Right atrium auricular region (tissue), 2 donors: ENCODE results near the gene TSPAN4. TPM values are rescaled to one million over a fixed set of nuclear protein-coding genes. Genes with fewer than 3 reads are reported as not detected.
A peak's percentile ranks its signal among the peaks of the same experiment; 100 is the strongest.

ENCODE experiments used
- DNase-seq: peaks from one replicate; pipeline ENCODE4 v3.0.0-alpha.2; 2019; ENCODE audit warnings: low spot score
- H3K27ac ChIP-seq, 2 donors: fragments of 200-600 bp; sonication (generic); 1 replicate in 1 of 2; 2 replicates in 1 of 2; pipeline ENCODE4 v1.5.1; 2016 to 2019
- H3K27me3 ChIP-seq, 2 donors: fragments of 200-600 bp; sonication (generic); one replicate each; pipeline versions ENCODE4 v1.5.1 to v1.6.0; 2017 to 2019
- H3K36me3 ChIP-seq: fragments of 200-600 bp; sonication (generic); one replicate; pipeline ENCODE4 v1.5.1; 2016
- H3K4me1 ChIP-seq, 2 donors: fragments of 200-600 bp; sonication (generic); one replicate each; pipeline versions ENCODE4 v1.5.1 to v1.6.0; 2017 to 2019
- H3K4me3 ChIP-seq, 2 donors: fragments of 200-600 bp; sonication (generic); 1 replicate in 1 of 2; 2 replicates in 1 of 2; pipeline ENCODE4 v1.5.1; 2017 to 2019; ENCODE audit warnings: mild to moderate bottlenecking in 1 of 2, moderate library complexity in 1 of 2
- H3K9me3 ChIP-seq, 2 donors: fragments of 200-600 bp; sonication (generic); one replicate each; pipeline ENCODE4 v1.5.1; 2019
- CTCF ChIP-seq, 2 donors: fragments of 200-600 bp; sonication (generic); IDR thresholded peaks; one replicate each; pipeline ENCODE4 v1.5.1; 2019; ENCODE audit warnings: antibody characterized with exemption in 2 of 2
- total RNA-seq, 2 donors: library from RNA; depleted of rRNA; stranded (reverse); fragments of >200 nt; gene quantifications; one replicate each; pipeline ENCODE4 v1.1.0, GENCODE V29; 2016

Gene TSPAN4
- total RNA-seq, 2 donors from 2014 or later = 37.2 to 81.0 TPM

GRCh38 chr11:828506-829175 is 14.0 kb upstream of the TSPAN4 start:
- H3K27me3 ChIP-seq = no peaks in the 10 kb centered on the region
- peak overlapping the region; percentile 45 to 75 for H3K27ac ChIP-seq
- no peak for DNase-seq
- H3K4me3 ChIP-seq = peak overlapping the region in 1 of 2 donors; percentile 53
- peaks cover 0 to 77% of the 10 kb centered on the region in 2 donors for H3K4me1 ChIP-seq
- no peaks in the 10 kb centered on the region for H3K9me3 ChIP-seq
- TF ChIP-seq CTCF (IDR thresholded peaks at IDR 0.05) = no peak
- H3K36me3 ChIP-seq = peaks cover 17% of the 10 kb centered on the region

GRCh38 chr11:829176-829846 is 13.3 kb upstream of the TSPAN4 start:
- no peaks in the 10 kb centered on the region for H3K27me3 ChIP-seq
- H3K36me3 ChIP-seq = peaks cover 10% of the 10 kb centered on the region
- peak overlapping the region; percentile 22 to 53 for H3K4me3 ChIP-seq
- no peaks in the 10 kb centered on the region for H3K9me3 ChIP-seq
- no peak for TF ChIP-seq CTCF (IDR thresholded peaks at IDR 0.05)
- peak overlapping the region; percentile 45 to 75 for H3K27ac ChIP-seq
- peaks cover 0 to 84% of the 10 kb centered on the region in 2 donors for H3K4me1 ChIP-seq
- DNase-seq = no peak

GRCh38 chr11:829847-830294 is 12.8 kb upstream of the TSPAN4 start:
- peaks cover 5% of the 10 kb centered on the region for H3K36me3 ChIP-seq
- H3K4me1 ChIP-seq = peaks cover 0 to 89% of the 10 kb centered on the region in 2 donors
- TF ChIP-seq CTCF (IDR thresholded peaks at IDR 0.05) = no peak
- H3K27ac ChIP-seq = peak overlapping the region in 1 of 2 donors; percentile 75
- no peaks in the 10 kb centered on the region for H3K27me3 ChIP-seq
- H3K4me3 ChIP-seq = peak overlapping the region; percentile 22 to 53
- no peaks in the 10 kb centered on the region for H3K9me3 ChIP-seq
- no peak for DNase-seq

- Histone ChIP-seq H3K9me3 (no peaks in the 10 kb centered on the region), H3K4me3 (peak overlapping the region; percentile 22 to 53), H3K27ac (peak overlapping the region in 1 of 2 donors; percentile 75), H3K36me3 (no peaks in the 10 kb centered on the region), H3K4me1 (peaks cover 0 to 92% of the 10 kb centered on the region in 2 donors), H3K27me3 (no peaks in the 10 kb centered on the region)
- DNase-seq = no peak
- no peak for TF ChIP-seq CTCF (IDR thresholded peaks at IDR 0.05)
Measured at GRCh38 chr11:830295-831117, 12.1 kb upstream of the TSPAN4 start.

- H3K36me3 ChIP-seq = peaks cover 6% of the 10 kb centered on the region
- DNase-seq = no peak
- H3K4me3 ChIP-seq = peak overlapping the region in 1 of 2 donors; percentile 53
- H3K27me3 ChIP-seq = no peaks in the 10 kb centered on the region
- H3K9me3 ChIP-seq = no peaks in the 10 kb centered on the region
- TF ChIP-seq CTCF (IDR thresholded peaks at IDR 0.05) = no peak
- no peak overlapping the region for H3K27ac ChIP-seq
- H3K4me1 ChIP-seq = peaks cover 0 to 91% of the 10 kb centered on the region in 2 donors
Measured at GRCh38 chr11:831118-831864, 11.4 kb upstream of the TSPAN4 start.
